HCEC 1CT (cell line): Measurements from ENCODE around the gene LRP1B.

Experiments
- DNase-seq: peaks from one replicate; pipeline ENCODE4 v3.0.0-alpha.2; 2017

Gene LRP1B

DNA sequence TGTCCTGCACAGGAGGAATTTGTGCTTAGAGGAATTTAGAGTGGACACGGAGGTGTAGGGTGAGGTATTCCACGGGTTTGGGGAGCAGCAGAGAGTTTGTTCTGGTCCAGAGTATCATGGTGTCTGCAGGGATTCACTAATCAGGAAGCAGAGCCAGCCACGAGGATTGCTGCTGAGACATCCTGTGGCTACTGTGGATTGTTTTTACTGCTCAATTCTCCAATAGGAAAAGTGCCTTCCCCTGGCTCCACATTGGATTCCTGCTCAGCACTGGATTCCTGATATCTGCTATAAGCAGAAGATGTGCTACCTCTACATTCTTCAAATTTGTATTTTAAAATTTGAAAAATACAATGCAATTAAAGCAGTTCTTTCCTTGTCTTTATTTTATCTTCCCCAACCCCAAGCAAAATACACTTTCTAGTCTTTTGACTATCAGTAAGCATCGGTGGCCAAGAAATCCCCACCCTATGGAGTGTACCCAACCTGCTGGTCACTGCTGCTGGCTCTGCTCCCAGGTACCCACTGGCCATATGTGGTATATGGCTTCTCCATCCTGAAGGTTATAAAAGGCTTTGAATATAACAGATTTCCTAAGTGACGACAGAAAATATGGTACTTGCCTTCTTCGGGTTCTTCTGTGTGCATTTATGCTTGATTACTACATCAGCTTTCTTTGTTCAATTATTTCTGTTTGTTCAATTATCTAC, 1947.6 kb downstream of the LRP1B start:
- no peak for DNase-seq
